ENCODE measurements around the gene C16orf78. TPM values are rescaled to one million over a fixed set of nuclear protein-coding genes. Genes with fewer than 3 reads are reported as not detected.
A peak's percentile ranks its signal among the peaks of the same experiment; 100 is the strongest.

Gene C16orf78
- total RNA-seq, 4 donors from 2014 or later = not detected

DNA sequence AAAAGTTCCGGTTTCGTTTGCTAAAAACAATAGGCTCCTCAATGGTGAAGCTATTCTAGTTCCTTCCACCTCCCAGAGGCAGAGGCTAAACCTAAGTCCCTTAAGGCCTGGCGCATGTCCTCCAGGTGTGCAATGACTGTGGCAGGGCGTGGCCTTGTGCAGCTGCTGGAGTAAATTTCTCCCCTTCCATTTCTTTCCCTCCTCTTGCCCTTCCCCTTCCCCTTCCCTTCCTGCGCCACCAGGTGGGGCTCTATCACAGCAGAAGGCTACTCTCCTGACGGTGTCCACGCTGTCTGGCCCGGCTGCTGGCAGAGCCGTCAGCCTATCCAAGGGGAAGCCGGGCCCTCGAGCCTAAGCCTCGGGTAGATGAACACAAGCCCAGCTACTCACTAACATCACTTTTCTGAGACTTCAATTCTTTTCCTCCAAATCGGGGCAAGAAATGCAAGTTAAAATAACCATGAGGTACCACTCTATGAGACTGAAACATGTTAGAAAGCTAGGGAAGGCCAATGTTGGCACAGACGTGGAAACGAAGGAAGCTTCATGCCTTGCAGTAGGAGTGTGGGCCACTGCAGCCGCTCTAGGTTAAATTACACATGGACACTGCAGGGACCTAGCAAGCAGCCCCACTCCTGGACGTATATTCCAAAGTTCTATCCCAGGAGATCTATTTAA lies 34.4 kb downstream of the C16orf78 start:
- Histone ChIP-seq H3K9me3 (peaks cover 0 to 7% (median 0%) of the 10 kb centered on the region in 3 donors), H3K4me3 (no peak overlapping the region), H3K4me1 (peaks cover 0 to 7% (median 0%) of the 10 kb centered on the region in 3 donors), H3K27me3 (peaks cover 19% of the 10 kb centered on the region), H3K27ac (no peak overlapping the region), H3K36me3 (no peaks in the 10 kb centered on the region)
- ATAC-seq = peak; percentile 95
- 17 to 38% methylated on average over 8 to 17 of the region's 17 CpGs for WGBS, 2 donors (ENCODE audit: low coverage in 1 of 2)
- TF ChIP-seq, protein P1, sequence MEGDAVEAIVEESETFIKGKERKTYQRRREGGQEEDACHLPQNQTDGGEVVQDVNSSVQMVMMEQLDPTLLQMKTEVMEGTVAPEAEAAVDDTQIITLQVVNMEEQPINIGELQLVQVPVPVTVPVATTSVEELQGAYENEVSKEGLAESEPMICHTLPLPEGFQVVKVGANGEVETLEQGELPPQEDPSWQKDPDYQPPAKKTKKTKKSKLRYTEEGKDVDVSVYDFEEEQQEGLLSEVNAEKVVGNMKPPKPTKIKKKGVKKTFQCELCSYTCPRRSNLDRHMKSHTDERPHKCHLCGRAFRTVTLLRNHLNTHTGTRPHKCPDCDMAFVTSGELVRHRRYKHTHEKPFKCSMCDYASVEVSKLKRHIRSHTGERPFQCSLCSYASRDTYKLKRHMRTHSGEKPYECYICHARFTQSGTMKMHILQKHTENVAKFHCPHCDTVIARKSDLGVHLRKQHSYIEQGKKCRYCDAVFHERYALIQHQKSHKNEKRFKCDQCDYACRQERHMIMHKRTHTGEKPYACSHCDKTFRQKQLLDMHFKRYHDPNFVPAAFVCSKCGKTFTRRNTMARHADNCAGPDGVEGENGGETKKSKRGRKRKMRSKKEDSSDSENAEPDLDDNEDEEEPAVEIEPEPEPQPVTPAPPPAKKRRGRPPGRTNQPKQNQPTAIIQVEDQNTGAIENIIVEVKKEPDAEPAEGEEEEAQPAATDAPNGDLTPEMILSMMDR (IDR thresholded peaks at IDR 0.05) = peak; percentile 82 to 94 (median 88)
- TF ChIP-seq EP300 (IDR thresholded peaks at IDR 0.05) = no peak

GRCh38 chr16:49409121-49409520 lies 35.5 kb downstream of the C16orf78 start:
- Histone ChIP-seq H3K27me3 (peaks cover 8% of the 10 kb centered on the region), H3K4me1 (peaks cover 0 to 7% (median 0%) of the 10 kb centered on the region in 3 donors), H3K27ac (no peak overlapping the region), H3K36me3 (no peaks in the 10 kb centered on the region), H3K4me3 (no peak overlapping the region), H3K9me3 (no peaks in the 10 kb centered on the region)
- WGBS, 2 donors (ENCODE audit: low coverage in 1 of 2) = 100% methylated on average over 1 of the region's 2 CpGs
- ATAC-seq = no peak
- TF ChIP-seq EP300 (IDR thresholded peaks at IDR 0.05) = no peak
- no peak for TF ChIP-seq POLR2A (IDR thresholded peaks at IDR 0.05)
- TF ChIP-seq POLR2AphosphoS5 (IDR thresholded peaks at IDR 0.05) = no peak
- TF ChIP-seq, protein P1 (IDR thresholded peaks at IDR 0.05) = no peak

GRCh38 chr16:49410226-49410625 lies 36.6 kb downstream of the C16orf78 start:
- TF ChIP-seq POLR2AphosphoS5 (IDR thresholded peaks at IDR 0.05) = no peak
- TF ChIP-seq, protein P1 (IDR thresholded peaks at IDR 0.05) = no peak
- TF ChIP-seq EP300 (IDR thresholded peaks at IDR 0.05) = no peak
- no peak for TF ChIP-seq POLR2A (IDR thresholded peaks at IDR 0.05)
- no peak for ATAC-seq
- Histone ChIP-seq H3K4me1 (peaks cover 0 to 7% (median 0%) of the 10 kb centered on the region in 3 donors), H3K27ac (no peak overlapping the region), H3K36me3 (no peaks in the 10 kb centered on the region), H3K4me3 (no peak overlapping the region), H3K9me3 (no peaks in the 10 kb centered on the region), H3K27me3 (peaks cover 1% of the 10 kb centered on the region)
- WGBS, 2 donors (ENCODE audit: low coverage in 1 of 2) = no CpG with 5 or more reads among the region's 3 CpGs

DNA sequence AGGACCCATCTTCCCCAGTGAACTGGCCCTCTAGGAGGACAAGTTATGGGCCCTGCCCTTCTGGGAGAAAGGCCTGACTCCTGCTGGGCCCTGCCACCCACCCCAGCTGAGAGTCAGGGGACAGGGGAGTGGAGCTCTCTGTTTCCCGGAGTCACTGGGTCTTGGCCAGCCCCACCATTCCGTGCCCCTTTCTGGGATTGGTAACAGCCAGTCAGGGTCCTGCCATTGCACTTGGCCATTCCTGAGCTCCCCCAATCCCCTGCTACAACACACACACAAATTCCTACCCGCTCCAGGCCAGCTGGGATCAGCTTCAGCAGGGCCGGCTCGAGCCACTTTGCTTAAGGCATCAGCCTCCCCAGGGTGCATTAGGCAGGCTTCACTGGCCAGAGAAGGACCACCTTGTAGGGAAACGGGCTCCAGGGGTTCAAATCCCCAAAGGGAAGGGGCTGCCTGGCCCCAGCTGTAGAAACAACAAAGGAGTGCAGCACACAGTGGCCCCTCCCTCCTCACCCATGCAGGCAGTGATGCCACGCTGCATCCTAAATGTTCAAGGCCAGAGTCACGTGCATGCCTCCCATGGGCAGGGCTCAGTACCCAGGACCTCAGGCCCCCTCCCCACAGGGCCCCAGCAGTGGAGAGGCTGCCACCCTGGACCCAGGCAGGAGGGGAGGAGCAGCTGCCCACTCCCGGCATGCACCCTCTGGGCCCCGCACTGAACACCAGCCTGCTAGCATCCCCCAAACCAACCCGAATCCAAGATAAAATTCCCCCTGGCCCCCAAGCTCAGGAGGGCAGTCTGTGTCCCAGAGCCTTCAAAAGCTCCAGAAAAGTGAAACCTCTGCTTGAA lies 37.7 kb downstream of the C16orf78 start:
- no peak for ATAC-seq
- H3K4me1 ChIP-seq = peaks cover 0 to 7% (median 0%) of the 10 kb centered on the region in 3 donors
- 60% methylated on average over 2 of the region's 11 CpGs; no CpG with 5 or more reads in 1 of the 2 donors for WGBS, 2 donors (ENCODE audit: low coverage in 1 of 2)

More for the DNA sequence above, 37.7 kb downstream of the C16orf78 start:
- Histone ChIP-seq H3K27ac (no peak overlapping the region), H3K36me3 (no peaks in the 10 kb centered on the region), H3K27me3 (peaks cover 4% of the 10 kb centered on the region), H3K4me3 (no peak overlapping the region), H3K9me3 (no peaks in the 10 kb centered on the region)
- no peak for TF ChIP-seq EP300 (IDR thresholded peaks at IDR 0.05)
- TF ChIP-seq POLR2AphosphoS5 (IDR thresholded peaks at IDR 0.05) = no peak
- TF ChIP-seq, protein P1 (IDR thresholded peaks at IDR 0.05) = no peak
- TF ChIP-seq POLR2A (IDR thresholded peaks at IDR 0.05) = no peak

All from gastroesophageal sphincter (tissue), 4 donors.